ENCODE results near the gene RALGPS1.

DNA sequence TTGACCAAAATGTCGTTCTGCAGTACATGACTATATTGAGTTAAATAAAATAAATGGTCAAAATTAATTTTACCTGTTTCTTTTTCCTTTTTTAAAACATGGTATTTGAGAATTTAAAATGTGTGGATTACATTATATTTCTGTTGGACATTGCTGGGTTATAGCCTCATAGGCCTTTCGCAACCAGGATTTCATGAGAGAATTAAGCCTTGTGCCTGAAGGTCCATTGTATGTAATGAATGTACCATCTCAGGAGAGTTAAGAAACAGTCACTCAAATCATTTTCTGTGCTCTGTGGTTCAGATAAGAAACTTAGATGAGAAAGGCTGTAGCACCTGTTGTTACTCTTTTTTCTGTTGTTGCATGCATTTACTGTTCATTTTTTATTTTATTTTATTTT is 104.4 kb downstream of the RALGPS1 start:
- TF ChIP-seq EZH2 (IDR thresholded peaks at IDR 0.05; ENCODE audit: borderline replicate concordance): no peak
- TF ChIP-seq, protein P1, sequence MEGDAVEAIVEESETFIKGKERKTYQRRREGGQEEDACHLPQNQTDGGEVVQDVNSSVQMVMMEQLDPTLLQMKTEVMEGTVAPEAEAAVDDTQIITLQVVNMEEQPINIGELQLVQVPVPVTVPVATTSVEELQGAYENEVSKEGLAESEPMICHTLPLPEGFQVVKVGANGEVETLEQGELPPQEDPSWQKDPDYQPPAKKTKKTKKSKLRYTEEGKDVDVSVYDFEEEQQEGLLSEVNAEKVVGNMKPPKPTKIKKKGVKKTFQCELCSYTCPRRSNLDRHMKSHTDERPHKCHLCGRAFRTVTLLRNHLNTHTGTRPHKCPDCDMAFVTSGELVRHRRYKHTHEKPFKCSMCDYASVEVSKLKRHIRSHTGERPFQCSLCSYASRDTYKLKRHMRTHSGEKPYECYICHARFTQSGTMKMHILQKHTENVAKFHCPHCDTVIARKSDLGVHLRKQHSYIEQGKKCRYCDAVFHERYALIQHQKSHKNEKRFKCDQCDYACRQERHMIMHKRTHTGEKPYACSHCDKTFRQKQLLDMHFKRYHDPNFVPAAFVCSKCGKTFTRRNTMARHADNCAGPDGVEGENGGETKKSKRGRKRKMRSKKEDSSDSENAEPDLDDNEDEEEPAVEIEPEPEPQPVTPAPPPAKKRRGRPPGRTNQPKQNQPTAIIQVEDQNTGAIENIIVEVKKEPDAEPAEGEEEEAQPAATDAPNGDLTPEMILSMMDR (IDR thresholded peaks at IDR 0.05; ENCODE audit: poor library complexity): no peak
